GM19397 (cell line): ENCODE results near the gene SMIM9.

Experiments used
- ATAC-seq: cut with Tn5 transposase; IDR thresholded peaks from one replicate; pipeline ENCODE4 v1.9.1; 2021; ENCODE audit warnings: mild to moderate bottlenecking, moderate library complexity; ENCODE audit not compliant: unreplicated experiment

Gene SMIM9

GRCh38 chrX:154784149-154784995, 50.1 kb downstream of the SMIM9 start:
- ATAC-seq, result no peak

GRCh38 chrX:154780968-154781367, 53.5 kb downstream of the SMIM9 start:
- no peak for ATAC-seq

DNA sequence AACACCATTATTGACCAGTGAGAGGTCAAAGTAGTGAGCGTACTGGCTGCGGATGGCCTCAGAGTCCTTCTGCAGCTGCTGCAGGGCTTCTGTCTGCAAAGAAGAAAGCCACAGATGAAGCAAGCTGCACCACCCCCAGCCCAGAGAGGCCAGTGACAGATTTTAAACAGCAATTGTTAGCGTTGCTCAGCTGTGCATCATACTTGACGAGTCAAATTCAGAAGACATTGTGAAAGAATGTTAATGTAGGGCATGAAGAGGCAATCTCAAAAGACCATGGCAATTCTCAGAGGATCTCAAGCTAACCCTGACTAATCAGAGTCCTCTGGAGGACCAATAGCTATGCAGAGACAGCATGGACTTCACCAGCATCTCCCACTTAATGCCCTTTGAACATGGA, 55.2 kb downstream of the SMIM9 start:
- ATAC-seq, result no peak

GRCh38 chrX:154776753-154777152, 57.7 kb downstream of the SMIM9 start:
- ATAC-seq, result no peak

- no peak for ATAC-seq
Measured at GRCh38 chrX:154775419-154776349, 58.8 kb downstream of the SMIM9 start.

GRCh38 chrX:154774622-154775021, 59.8 kb downstream of the SMIM9 start:
- no peak for ATAC-seq
